Ectodermal cell (in vitro differentiated cells): ENCODE data around the gene LHX1.

Source experiments
- H3K27ac ChIP-seq: 2 replicates; pipeline ENCODE4 v1.7.0; 2013; ENCODE audit warnings: mild to moderate bottlenecking, low read depth, low read length; ENCODE audit not compliant: insufficient read depth, poor library complexity, severe bottlenecking
- H3K27me3 ChIP-seq: 2 replicates; pipeline ENCODE4 v1.7.0; 2013; ENCODE audit warnings: mild to moderate bottlenecking, low read length; ENCODE audit not compliant: insufficient read depth, control insufficient read depth, poor library complexity, severe bottlenecking
- H3K36me3 ChIP-seq: one replicate; pipeline ENCODE4 v1.7.0; 2013; ENCODE audit warnings: low read length; ENCODE audit not compliant: control insufficient read depth, insufficient read depth
- H3K4me1 ChIP-seq: one replicate; pipeline ENCODE4 v1.7.0; 2013; ENCODE audit warnings: low read length; ENCODE audit not compliant: control insufficient read depth, insufficient read depth
- H3K4me3 ChIP-seq: 2 replicates; pipeline ENCODE4 v1.7.0; 2013; ENCODE audit warnings: low read depth, low read length, control low read depth; ENCODE audit not compliant: insufficient read depth
- H3K9me3 ChIP-seq: 2 replicates; pipeline ENCODE4 v1.7.0; 2013; ENCODE audit warnings: mild to moderate bottlenecking, low read length, moderate library complexity; ENCODE audit not compliant: control insufficient read depth
- WGBS, 2 experiments: methylation state at CpG; one replicate each; pipeline ENCODE4 v1.1.7; 2013; ENCODE audit warnings: missing lambda C conversion rate in 2 of 2; 5-methylcytosine and 5-hydroxymethylcytosine counted together

LHX1 gene

GRCh38 chr17:36900160-36900512 is 37.1 kb upstream of the LHX1 start:
- peaks cover 14% of the 10 kb centered on the region for H3K4me1 ChIP-seq
- H3K4me3 ChIP-seq = no peak overlapping the region
- no peaks in the 10 kb centered on the region for H3K27me3 ChIP-seq
- 76 to 78% methylated on average over 7 of the region's 7 CpGs for WGBS, 2 experiments
- no peak overlapping the region for H3K27ac ChIP-seq
- H3K9me3 ChIP-seq = no peaks in the 10 kb centered on the region
- no peaks in the 10 kb centered on the region for H3K36me3 ChIP-seq

DNA sequence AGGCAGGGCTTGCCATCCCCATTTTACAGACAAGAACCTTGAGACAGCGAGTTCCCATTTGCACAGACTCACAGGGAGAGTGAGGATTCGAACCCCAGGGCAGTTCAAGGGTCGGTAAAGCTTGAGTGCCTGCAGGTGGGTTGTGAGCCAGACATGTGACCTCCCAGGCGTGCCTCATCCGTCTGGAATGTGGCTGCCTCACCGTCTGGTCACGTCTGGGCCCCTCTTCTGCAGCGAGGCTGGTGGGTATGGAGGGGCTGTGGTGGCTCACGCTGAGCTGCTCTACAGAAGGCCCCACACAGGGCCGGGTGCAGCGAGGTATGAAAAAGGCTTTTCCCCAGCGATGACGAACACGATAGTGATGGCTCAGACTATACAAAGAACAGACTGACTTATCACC is 35.8 kb upstream of the LHX1 start:
- Histone ChIP-seq H3K27me3 (no peaks in the 10 kb centered on the region), H3K27ac (no peak overlapping the region), H3K9me3 (no peaks in the 10 kb centered on the region), H3K4me3 (no peak overlapping the region), H3K4me1 (peaks cover 14% of the 10 kb centered on the region), H3K36me3 (no peaks in the 10 kb centered on the region)
- 65 to 66% methylated on average over 14 of the region's 14 CpGs for WGBS, 2 experiments

- Histone ChIP-seq H3K4me3 (no peak overlapping the region), H3K36me3 (no peaks in the 10 kb centered on the region), H3K27me3 (no peaks in the 10 kb centered on the region), H3K27ac (no peak overlapping the region), H3K9me3 (no peaks in the 10 kb centered on the region), H3K4me1 (no peaks in the 10 kb centered on the region)
- 83 to 90% methylated on average over 10 of the region's 10 CpGs for WGBS, 2 experiments
Measured at GRCh38 chr17:36907407-36907806, 29.9 kb upstream of the LHX1 start.

DNA sequence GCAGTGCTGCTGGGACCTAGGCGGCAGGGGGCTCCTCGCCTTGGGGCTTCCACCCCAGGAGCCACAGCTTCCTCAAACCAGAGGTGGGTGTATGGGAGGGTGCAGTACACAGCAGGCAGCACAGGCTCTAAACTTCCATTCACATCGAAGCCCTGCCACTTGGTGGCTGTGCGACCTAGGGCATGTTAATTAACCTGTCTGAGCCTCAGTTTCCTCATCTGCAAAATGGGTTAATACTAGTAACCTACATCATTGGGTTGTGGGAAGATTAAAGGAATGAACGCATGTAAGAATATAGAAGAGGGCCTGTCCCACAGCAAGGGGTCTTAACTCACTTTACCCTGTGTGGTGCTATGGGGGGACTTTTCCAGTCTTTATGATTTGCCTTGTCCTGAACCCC is 26.8 kb upstream of the LHX1 start:
- Histone ChIP-seq H3K4me3 (no peak overlapping the region), H3K9me3 (no peaks in the 10 kb centered on the region), H3K36me3 (no peaks in the 10 kb centered on the region), H3K27me3 (no peaks in the 10 kb centered on the region), H3K27ac (no peak overlapping the region), H3K4me1 (no peaks in the 10 kb centered on the region)
- whole genome bisulfite sequencing, 2 experiments = 83 to 86% methylated on average over 5 of the region's 5 CpGs

DNA sequence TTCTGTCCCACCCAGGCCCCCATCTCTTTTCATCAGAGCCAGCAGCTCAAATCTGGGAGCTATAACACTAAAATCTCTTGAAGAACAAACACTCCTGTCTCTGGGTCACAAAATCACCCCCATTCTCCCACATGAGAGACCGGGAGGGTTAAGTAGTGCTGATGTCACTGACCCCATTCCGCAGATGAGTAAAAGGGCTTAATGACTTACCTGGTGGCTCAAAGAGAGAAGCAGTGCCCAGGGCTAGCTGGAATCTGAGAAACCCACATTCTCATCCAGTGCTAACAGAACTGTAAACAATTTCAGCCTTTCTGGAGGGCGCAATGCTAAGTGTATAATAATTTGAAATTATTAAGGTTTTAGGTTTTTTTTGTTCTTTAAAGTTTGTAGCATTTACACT is 26.3 kb upstream of the LHX1 start:
- no peaks in the 10 kb centered on the region for H3K27me3 ChIP-seq
- no peaks in the 10 kb centered on the region for H3K36me3 ChIP-seq
- no peak overlapping the region for H3K27ac ChIP-seq
- H3K9me3 ChIP-seq = no peaks in the 10 kb centered on the region
- 79 to 83% methylated on average over 3 of the region's 3 CpGs for WGBS, 2 experiments
- no peaks in the 10 kb centered on the region for H3K4me1 ChIP-seq
- H3K4me3 ChIP-seq = no peak overlapping the region

DNA sequence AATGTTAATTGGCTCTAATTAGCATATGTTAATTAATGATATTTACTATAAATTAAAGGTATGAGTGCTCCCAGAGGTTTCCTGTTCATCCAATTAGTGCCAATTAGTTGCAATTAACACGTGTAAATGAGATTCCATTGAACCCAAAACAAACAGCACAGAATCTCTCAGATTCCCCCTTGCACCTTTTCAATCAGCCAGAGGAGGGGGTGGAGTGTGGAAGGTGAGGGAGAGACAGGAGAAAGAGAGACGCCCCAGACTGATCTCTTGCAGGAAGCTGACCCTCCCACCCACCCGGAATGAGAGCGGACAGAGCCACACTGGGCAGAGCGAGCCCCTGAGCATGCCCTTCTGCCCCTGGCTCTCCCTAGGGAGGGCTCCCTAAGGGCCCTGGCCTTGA is 24.1 kb upstream of the LHX1 start:
- 75 to 76% methylated on average over 4 to 5 of the region's 5 CpGs for WGBS, 2 experiments
- H3K4me3 ChIP-seq = no peak overlapping the region
- H3K4me1 ChIP-seq = peaks cover 5% of the 10 kb centered on the region
- no peaks in the 10 kb centered on the region for H3K9me3 ChIP-seq
- H3K36me3 ChIP-seq = no peaks in the 10 kb centered on the region
- peaks cover 5% of the 10 kb centered on the region for H3K27me3 ChIP-seq
- no peak overlapping the region for H3K27ac ChIP-seq

GRCh38 chr17:36918211-36918691 is 19.0 kb upstream of the LHX1 start:
- Histone ChIP-seq H3K27ac (no peak overlapping the region), H3K36me3 (no peaks in the 10 kb centered on the region), H3K4me1 (peaks cover 53% of the 10 kb centered on the region), H3K9me3 (no peaks in the 10 kb centered on the region), H3K4me3 (no peak overlapping the region), H3K27me3 (peaks cover 33% of the 10 kb centered on the region)
- 21 to 34% methylated on average over 3 of the region's 3 CpGs for WGBS, 2 experiments

DNA sequence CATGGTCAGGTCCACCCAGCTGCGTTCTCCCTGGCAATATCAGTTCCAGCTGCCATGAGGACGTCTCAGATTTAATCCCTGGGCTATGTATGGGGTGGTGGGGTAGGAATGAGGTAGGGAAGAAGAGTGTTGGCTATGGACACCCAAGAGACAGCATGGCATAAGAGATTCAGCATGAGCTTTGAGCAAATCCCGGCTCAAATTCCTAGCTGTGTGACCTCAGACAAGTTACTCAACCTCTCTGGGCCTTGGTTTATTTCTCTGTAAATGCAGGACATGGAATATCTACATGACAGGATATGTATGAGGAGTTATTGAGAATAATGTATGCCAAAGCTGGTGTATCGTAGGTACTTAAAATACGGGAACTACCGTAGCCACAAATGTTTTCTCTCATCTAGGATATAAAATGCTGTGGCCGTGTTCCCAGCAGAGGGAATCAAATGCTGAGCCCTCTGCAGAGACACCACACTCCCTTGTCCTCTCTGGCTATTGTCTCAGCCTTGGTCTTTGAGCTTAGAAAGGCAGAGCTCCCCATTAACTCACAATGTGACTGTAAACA is 17.8 kb upstream of the LHX1 start:
- H3K27me3 ChIP-seq = peaks cover 46% of the 10 kb centered on the region
- 75 to 76% methylated on average over 7 of the region's 7 CpGs for WGBS, 2 experiments
- no peak overlapping the region for H3K27ac ChIP-seq

DNA sequence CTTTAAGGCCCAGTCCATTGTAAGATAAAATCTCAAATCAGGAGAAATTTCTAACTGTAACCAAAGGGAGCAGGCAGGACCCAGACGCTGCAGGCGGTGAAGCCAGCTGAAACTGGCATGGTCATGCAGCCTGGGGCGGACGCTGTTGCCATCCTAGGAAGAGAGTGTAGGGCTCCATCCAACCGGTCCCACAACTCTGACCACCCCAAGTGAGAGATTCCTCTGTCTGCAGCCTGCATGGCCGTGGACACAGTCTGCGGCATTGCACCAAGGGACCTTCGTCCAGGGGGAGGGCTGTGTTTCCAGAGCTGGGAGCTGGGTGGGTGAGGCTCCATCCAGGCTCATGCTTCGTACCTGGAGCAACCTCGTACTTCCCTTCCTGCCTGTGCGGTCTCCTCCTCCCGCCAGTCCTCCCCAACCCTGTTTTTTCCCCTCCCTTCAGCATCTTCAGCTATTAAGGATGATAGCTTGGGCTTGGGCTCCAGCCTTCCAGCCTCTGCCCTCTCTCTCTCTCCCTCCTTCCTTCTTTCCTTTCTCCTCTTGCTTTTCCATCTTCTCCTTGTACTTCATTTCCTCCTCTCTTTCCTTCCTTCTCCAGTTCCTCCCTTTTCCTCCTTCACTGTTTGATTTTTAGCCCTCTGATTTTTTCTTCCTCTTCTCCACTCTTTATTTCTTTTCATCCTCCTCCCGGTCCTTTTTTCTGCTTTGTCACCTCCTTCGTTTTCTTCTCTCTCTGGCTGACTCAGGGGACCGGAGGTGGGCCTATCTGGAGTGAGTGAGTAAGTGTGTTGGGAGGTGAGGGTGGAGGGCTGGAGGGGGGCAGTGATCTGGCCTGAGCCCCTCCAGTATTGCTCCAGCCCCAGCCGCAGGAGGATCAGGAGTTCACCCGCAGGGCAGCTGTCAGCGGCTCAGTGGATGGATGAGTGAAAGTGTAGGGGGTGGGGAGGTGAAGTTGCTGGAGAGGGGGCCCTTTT is 17.0 kb upstream of the LHX1 start:
- Histone ChIP-seq H3K4me1 (peaks cover 60% of the 10 kb centered on the region), H3K27ac (peak overlapping the region; percentile 68), H3K36me3 (no peaks in the 10 kb centered on the region), H3K27me3 (peaks cover 53% of the 10 kb centered on the region), H3K4me3 (no peak overlapping the region), H3K9me3 (no peaks in the 10 kb centered on the region)
- 22 to 24% methylated on average over 17 of the region's 18 CpGs for WGBS, 2 experiments

More for the DNA sequence above, 17.8 kb upstream of the LHX1 start:
- no peak overlapping the region for H3K4me3 ChIP-seq
- H3K9me3 ChIP-seq = no peaks in the 10 kb centered on the region
- H3K4me1 ChIP-seq = peaks cover 60% of the 10 kb centered on the region
- no peaks in the 10 kb centered on the region for H3K36me3 ChIP-seq

- no peak overlapping the region for H3K4me3 ChIP-seq
- H3K27ac ChIP-seq = peak overlapping the region; percentile 68
- H3K27me3 ChIP-seq = peaks cover 63% of the 10 kb centered on the region
- no peaks in the 10 kb centered on the region for H3K36me3 ChIP-seq
- no peaks in the 10 kb centered on the region for H3K9me3 ChIP-seq
- H3K4me1 ChIP-seq = peaks cover 63% of the 10 kb centered on the region
- 15 to 28% methylated on average over 7 of the region's 7 CpGs for WGBS, 2 experiments
Measured at GRCh38 chr17:36921095-36921851, 16.0 kb upstream of the LHX1 start.
